B cell (primary cell): Measurements from ENCODE around the gene MED22. TPM values are rescaled to one million over a fixed set of nuclear protein-coding genes. Genes with fewer than 3 reads are reported as not detected.
A peak's percentile ranks its signal among the peaks of the same experiment; 100 is the strongest.

ENCODE experiments used
- ATAC-seq: fragments of 200-7000 bp; cut with Tn5 transposase; one replicate; pipeline ENCODE4 v1.10.0; 2021; ENCODE audit warnings: low read depth, mild to moderate bottlenecking, moderate number of reproducible peaks, moderate library complexity
- CTCF ChIA-PET: fragments of 350-600 bp; sonication (Branson Sonifier 250); formaldehyde crosslinking; loops from one replicate; lab custom pipeline; 2021; ENCODE audit warnings: antibody characterized with exemption, inconsistent platforms; lab: Charles Lee
- POLR2A ChIA-PET: fragments of 350-600 bp; sonication (Branson Sonifier 250); formaldehyde crosslinking; loops from one replicate; lab custom pipeline; 2021; ENCODE audit warnings: antibody characterized with exemption; lab: Charles Lee
- DNase-seq: peaks from one replicate; pipeline ENCODE4 v3.0.0; 2013
- H2AFZ ChIP-seq: 2 replicates; pipeline ENCODE4 v1.6.1; 2012; ENCODE audit warnings: mild to moderate bottlenecking, low read depth, low read length; ENCODE audit not compliant: insufficient read depth, poor library complexity, severe bottlenecking
- H3K27ac ChIP-seq, 2 donors: 1 replicate in 1 of 2; 2 replicates in 1 of 2; pipeline ENCODE4 v1.5.1; 2012 to 2013; ENCODE audit warnings: low read length in 2 of 2, mild to moderate bottlenecking in 2 of 2, moderate library complexity in 1 of 2
- H3K27me3 ChIP-seq, 4 experiments: fragments of 200-600 bp in 1 of 4; sonication (generic) in 1 of 4; replicated peaks in 1 of 4; 1 replicate in 2 of 4; 2 replicates in 2 of 4; pipeline versions ENCODE4 v1.6.1 to v1.7.0; 2013 to 2016; ENCODE audit warnings: low read length in 3 of 4, mild to moderate bottlenecking in 2 of 4, mixed read lengths in 1 of 4, moderate library complexity in 1 of 4; ENCODE audit not compliant: insufficient read depth in 4 of 4, control insufficient read depth in 3 of 4; ENCODE audit errors: control extremely low read depth in 1 of 4
- H3K36me3 ChIP-seq, 2 experiments: replicated peaks in 1 of 2; 1 replicate in 1 of 2; 2 replicates in 1 of 2; pipeline versions ENCODE4 v1.6.1 to v1.7.1; 2013; ENCODE audit warnings: low read length in 1 of 2; ENCODE audit not compliant: insufficient read depth in 2 of 2, control insufficient read depth in 1 of 2; ENCODE audit errors: control extremely low read depth in 1 of 2, extremely low read depth in 1 of 2
- H3K4me1 ChIP-seq, 2 donors: fragments of 200-600 bp in 1 of 2; sonication (generic) in 1 of 2; 1 replicate in 1 of 2; 2 replicates in 1 of 2; pipeline versions ENCODE4 v1.5.1 to v1.6.1; 2013 to 2017; ENCODE audit warnings: low read length in 2 of 2; ENCODE audit not compliant: control insufficient read depth in 2 of 2, insufficient read depth in 2 of 2
- H3K4me2 ChIP-seq: replicated peaks from 2 replicates; pipeline ENCODE3; 2012; ENCODE audit warnings: mild to moderate bottlenecking, low read depth, low read length; ENCODE audit not compliant: poor library complexity, severe bottlenecking
- H3K4me3 ChIP-seq, 5 experiments: fragments of 200-600 bp in 1 of 5; sonication (generic) in 1 of 5; 1 replicate in 3 of 5; 2 replicates in 2 of 5; pipeline versions ENCODE4 v1.5.1 to v1.7.0; 2011 to 2016; ENCODE audit warnings: low read length in 4 of 5, mild to moderate bottlenecking in 4 of 5, low read depth in 2 of 5, control low read depth in 1 of 5, moderate library complexity in 1 of 5; ENCODE audit not compliant: insufficient read depth in 1 of 5; ENCODE audit errors: control extremely low read depth in 1 of 5, extremely low read depth in 1 of 5
- H3K79me2 ChIP-seq: fragments of 200-600 bp; sonication (generic); one replicate; pipeline ENCODE4 v1.6.0; 2016; ENCODE audit warnings: low read length; ENCODE audit not compliant: control insufficient read depth, insufficient read depth
- H3K9ac ChIP-seq: fragments of 200-600 bp; sonication (generic); 2 replicates; pipeline ENCODE4 v1.6.1; 2017; ENCODE audit warnings: mild to moderate bottlenecking, low read length, moderate library complexity
- H3K9me3 ChIP-seq, 3 donors: one replicate each; pipeline versions ENCODE4 v1.6.1 to v1.7.1; 2013; ENCODE audit warnings: low read length in 2 of 3; ENCODE audit not compliant: control insufficient read depth in 2 of 3, insufficient read depth in 1 of 3; ENCODE audit errors: control extremely low read depth in 1 of 3
- H4K20me1 ChIP-seq: 2 replicates; pipeline ENCODE4 v1.6.0; 2012; ENCODE audit warnings: mild to moderate bottlenecking, low read length; ENCODE audit not compliant: insufficient read depth, control insufficient read depth, poor library complexity, severe bottlenecking
- H3K27ac Mint-ChIP-seq: one replicate; pipeline ENCODE4 v1.8.0; 2021; ENCODE audit warnings: mixed read lengths
- H3K27me3 Mint-ChIP-seq: one replicate; pipeline ENCODE4 v1.8.0; 2021; ENCODE audit warnings: mixed read lengths
- H3K4me1 Mint-ChIP-seq: one replicate; pipeline ENCODE4 v1.8.0; 2021; ENCODE audit warnings: mixed read lengths
- H3K4me3 Mint-ChIP-seq: one replicate; pipeline ENCODE4 v1.8.0; 2021; ENCODE audit warnings: mixed read lengths
- H3K9me3 Mint-ChIP-seq: one replicate; pipeline ENCODE4 v1.8.0; 2022; ENCODE audit warnings: mixed read lengths; ENCODE audit not compliant: insufficient read depth
- EZH2 ChIP-seq: IDR thresholded peaks from 2 replicates; pipeline ENCODE4 v1.6.1; 2012; ENCODE audit warnings: borderline replicate concordance, low read depth, mild to moderate bottlenecking, moderate library complexity, low read length; ENCODE audit not compliant: insufficient read depth, poor library complexity, severe bottlenecking
- WGBS: methylation state at CpG from one replicate; pipeline ENCODE4 v1.1.5; 2013; ENCODE audit warnings: missing lambda C conversion rate; ENCODE audit not compliant: insufficient coverage; 5-methylcytosine and 5-hydroxymethylcytosine counted together
- intact Hi-C: fragments of 100-400 bp; cut with micrococcal nuclease; formaldehyde crosslinking; loops from one replicate; pipeline ENCODE4 v1.10.0; 2022
- polyA plus RNA-seq: library from polyadenylated mRNA; depleted of rRNA; stranded (reverse); fragments of >200 nt; gene quantifications from 2 replicates; pipeline ENCODE4 v1.2.3, GENCODE V29; 2012
- total RNA-seq, 2 donors: library from RNA; stranded (reverse); fragments of 120-200 nt in 1 of 2; gene quantifications; 1 replicate in 1 of 2; 2 replicates in 1 of 2; pipeline versions ENCODE4 v1.2.3 to v1.2.4, GENCODE V29; 2013 to 2022
- TF ChIP-seq, protein P1 (sequence below): fragments of 200-600 bp; IDR thresholded peaks from one replicate; pipeline ENCODE4 v1.8.0; 2022; ENCODE audit warnings: antibody characterized with exemption, mild to moderate bottlenecking

MED22 gene
- total and polyA plus RNA-seq, 2 donors (not counting 1 experiment from before 2014, with no cell fraction given): 44.9 to 50.4 TPM

DNA sequence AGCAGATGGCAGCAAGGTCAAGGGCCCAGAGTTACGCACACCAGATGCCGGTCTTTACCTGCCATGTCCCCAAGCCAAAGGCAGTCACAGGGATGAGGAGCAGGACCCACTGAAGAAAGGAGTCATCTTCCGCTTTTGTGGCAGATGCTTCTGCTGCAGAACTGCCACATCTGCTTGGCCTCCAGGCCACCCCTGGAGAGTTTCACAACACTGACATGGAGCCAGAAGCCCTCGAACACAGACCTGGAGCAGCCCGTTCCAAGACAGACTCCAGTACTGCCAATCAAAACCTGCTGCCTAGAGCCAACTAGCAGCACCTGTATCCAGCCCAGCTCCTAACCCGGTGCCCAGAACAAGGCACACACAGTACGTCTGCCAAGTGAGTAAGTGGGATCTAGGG lies 6.8 kb upstream of the MED22 start:
- TF ChIP-seq EZH2: no peak
- TF ChIP-seq, protein P1, sequence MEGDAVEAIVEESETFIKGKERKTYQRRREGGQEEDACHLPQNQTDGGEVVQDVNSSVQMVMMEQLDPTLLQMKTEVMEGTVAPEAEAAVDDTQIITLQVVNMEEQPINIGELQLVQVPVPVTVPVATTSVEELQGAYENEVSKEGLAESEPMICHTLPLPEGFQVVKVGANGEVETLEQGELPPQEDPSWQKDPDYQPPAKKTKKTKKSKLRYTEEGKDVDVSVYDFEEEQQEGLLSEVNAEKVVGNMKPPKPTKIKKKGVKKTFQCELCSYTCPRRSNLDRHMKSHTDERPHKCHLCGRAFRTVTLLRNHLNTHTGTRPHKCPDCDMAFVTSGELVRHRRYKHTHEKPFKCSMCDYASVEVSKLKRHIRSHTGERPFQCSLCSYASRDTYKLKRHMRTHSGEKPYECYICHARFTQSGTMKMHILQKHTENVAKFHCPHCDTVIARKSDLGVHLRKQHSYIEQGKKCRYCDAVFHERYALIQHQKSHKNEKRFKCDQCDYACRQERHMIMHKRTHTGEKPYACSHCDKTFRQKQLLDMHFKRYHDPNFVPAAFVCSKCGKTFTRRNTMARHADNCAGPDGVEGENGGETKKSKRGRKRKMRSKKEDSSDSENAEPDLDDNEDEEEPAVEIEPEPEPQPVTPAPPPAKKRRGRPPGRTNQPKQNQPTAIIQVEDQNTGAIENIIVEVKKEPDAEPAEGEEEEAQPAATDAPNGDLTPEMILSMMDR: no peak
- Mint-ChIP-seq H3K9me3 (no peaks in the 10 kb centered on the region), H3K4me1 (peaks cover 36% of the 10 kb centered on the region), H3K4me3 (peak overlapping the region; percentile 53), H3K27me3 (no peaks in the 10 kb centered on the region), H3K27ac (peak overlapping the region; percentile 15)
- ChIA-PET CTCF (interaction anchor here (1.8 kb wide), 1 partner anchor 15 kb away, joined by 5 read pairs; no protein-coding TSS in a partner anchor), POLR2A (no interaction called here)
- H3K79me2 ChIP-seq: peaks cover 54% of the 10 kb centered on the region
- H3K27me3 ChIP-seq: no peaks in the 10 kb centered on the region
- peaks cover 48% of the 10 kb centered on the region for H4K20me1 ChIP-seq
- no peak overlapping the region for H3K9ac ChIP-seq
- WGBS: 96% methylated on average over 7 of the region's 7 CpGs
- no peak overlapping the region for H3K4me2 ChIP-seq
- peaks cover 0 to 56% of the 10 kb centered on the region in 2 experiments for H3K36me3 ChIP-seq
- H3K4me1 ChIP-seq: peaks cover 16 to 29% of the 10 kb centered on the region in 2 donors
- intact Hi-C loops: loop anchor here (10.0 kb wide), 1 partner anchor 170 kb away; no protein-coding TSS in a partner anchor
- ATAC-seq (no peak), DNase-seq (no peak)
- H3K27ac ChIP-seq: no peak overlapping the region
- no peak overlapping the region for H2AFZ ChIP-seq
- no peak overlapping the region for H3K4me3 ChIP-seq
- H3K9me3 ChIP-seq: peaks cover 0 to 8% (median 0%) of the 10 kb centered on the region in 3 donors

DNA sequence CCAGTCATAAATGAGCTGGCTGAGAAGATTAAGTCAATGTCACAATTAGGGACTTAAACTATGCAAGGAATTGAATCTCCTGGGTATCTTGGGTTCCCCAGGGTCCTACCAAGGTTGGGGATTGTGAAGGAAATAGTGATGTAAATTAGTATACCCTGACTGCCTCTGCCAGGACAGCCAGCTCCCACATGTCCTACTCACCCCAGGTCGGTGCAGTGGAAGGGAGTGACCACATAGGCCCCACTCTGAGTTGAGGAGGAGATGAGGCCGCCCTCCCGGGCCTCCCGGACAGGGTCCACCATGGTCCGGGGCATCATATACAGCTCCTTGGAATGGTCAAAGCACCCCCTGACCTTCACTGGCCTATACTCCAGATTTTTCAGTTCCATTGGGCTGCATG lies 5.6 kb upstream of the MED22 start:
- ChIA-PET POLR2A (no interaction called here), CTCF (interaction anchor here (1.8 kb wide), 1 partner anchor 14 kb away, joined by 5 read pairs; no protein-coding TSS in a partner anchor)
- no peak for DNase-seq
- H2AFZ ChIP-seq: no peak overlapping the region
- H3K9me3 ChIP-seq: peaks cover 0 to 8% (median 0%) of the 10 kb centered on the region in 3 donors
- no peaks in the 10 kb centered on the region for H3K27me3 Mint-ChIP-seq
- H3K27me3 ChIP-seq: no peaks in the 10 kb centered on the region
- H3K27ac ChIP-seq: no peak overlapping the region
- WGBS: 100% methylated on average over 5 of the region's 5 CpGs
- ATAC-seq: no peak
- H3K79me2 ChIP-seq: peaks cover 55% of the 10 kb centered on the region
- intact Hi-C loops: loop anchor here (10.0 kb wide), 1 partner anchor 169 kb away; no protein-coding TSS in a partner anchor
- H3K36me3 ChIP-seq: peaks cover 0 to 52% of the 10 kb centered on the region in 2 experiments
- TF ChIP-seq EZH2: no peak
- no peak overlapping the region for H3K27ac Mint-ChIP-seq
- peaks cover 25 to 41% of the 10 kb centered on the region in 2 donors for H3K4me1 ChIP-seq
- H3K9me3 Mint-ChIP-seq: no peaks in the 10 kb centered on the region
- H3K4me1 Mint-ChIP-seq: peaks cover 44% of the 10 kb centered on the region
- H4K20me1 ChIP-seq: peaks cover 50% of the 10 kb centered on the region
- H3K4me3 ChIP-seq: no peak overlapping the region
- no peak overlapping the region for H3K9ac ChIP-seq
- no peak overlapping the region for H3K4me2 ChIP-seq
- H3K4me3 Mint-ChIP-seq: no peak overlapping the region
